GM19463 (cell line): ENCODE measurements around the gene TMOD1.

ENCODE experiments used
- ATAC-seq: cut with Tn5 transposase; IDR thresholded peaks from one replicate; pipeline ENCODE4 v1.9.1; 2021; ENCODE audit warnings: mild to moderate bottlenecking, moderate library complexity; ENCODE audit not compliant: unreplicated experiment

TMOD1 gene

DNA sequence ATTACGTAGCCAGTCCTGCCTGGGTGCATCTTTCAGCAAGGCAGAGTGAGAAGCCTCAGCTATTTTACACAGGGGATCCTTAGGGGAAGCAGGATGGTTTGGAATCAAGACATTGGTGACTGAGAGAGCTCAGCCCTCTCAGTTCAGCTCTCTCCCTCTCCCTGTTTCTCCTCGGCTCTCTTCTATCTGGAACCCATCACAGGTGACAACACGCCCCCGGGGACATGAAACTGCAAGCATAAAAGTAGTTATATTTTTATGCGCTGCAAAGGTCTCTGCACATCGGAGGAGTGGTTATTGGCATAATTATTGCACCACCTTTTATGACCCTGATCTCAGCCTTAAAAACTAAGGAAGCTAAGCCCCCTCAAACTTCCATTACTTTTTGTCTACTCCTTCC is 14.2 kb downstream of the TMOD1 start:
- ATAC-seq = no peak

DNA sequence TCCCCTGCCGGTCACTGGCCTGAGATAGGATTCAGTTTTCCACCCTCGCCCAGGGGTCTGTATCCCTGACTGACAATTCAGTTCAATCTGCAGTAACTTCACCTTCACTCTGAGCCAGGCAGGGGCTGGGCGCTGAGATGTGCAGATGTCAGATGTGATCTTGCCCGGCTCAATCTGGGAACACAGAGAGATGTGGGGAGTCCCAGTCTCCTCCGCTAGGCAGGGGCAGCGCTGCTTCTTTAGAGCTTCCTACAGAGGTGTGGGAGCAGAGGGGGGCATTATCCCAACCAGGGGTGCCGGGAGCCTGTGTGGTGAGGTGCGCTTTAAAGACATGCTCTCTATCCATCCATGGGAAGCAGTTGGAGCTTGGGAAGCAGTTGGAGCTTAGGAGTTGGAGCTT is 14.6 kb downstream of the TMOD1 start:
- ATAC-seq = no peak

DNA sequence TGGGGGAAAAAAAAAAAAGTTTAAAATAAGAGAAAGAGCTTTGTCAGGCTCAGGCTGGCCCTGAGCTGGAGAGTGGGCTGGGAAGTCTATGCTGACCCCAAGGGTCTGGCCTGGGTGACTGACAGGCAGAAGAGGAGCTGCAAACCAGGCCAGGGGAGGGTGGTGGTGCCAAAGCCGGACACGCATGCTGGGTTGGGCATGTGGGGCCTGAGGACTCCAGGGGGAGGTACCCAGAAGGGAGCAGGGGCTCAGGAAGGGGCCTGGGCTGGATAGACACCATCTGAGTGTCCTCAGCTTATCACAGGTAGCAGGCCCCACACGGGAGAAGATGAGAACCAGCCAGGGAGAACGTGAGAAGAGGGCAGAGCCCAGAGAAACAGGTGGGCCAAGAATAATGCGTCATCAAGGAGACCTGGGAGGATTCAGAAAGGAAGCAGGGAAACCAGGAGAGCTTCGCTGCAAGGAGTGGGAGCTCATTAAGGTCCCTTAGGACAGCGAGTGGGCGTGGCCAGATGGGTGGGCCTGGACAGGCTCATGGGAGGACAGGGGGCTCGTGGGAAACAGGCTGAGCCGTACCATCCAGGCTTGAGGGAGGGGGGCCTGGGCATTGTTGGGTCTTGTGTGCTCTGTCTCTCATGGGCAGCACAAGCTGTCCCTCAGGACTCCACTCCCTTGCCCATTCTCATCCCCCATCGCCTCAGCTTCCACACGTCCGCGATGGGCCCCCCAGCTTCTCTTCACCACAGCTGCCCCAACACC is 16.0 kb downstream of the TMOD1 start:
- ATAC-seq = no peak

DNA sequence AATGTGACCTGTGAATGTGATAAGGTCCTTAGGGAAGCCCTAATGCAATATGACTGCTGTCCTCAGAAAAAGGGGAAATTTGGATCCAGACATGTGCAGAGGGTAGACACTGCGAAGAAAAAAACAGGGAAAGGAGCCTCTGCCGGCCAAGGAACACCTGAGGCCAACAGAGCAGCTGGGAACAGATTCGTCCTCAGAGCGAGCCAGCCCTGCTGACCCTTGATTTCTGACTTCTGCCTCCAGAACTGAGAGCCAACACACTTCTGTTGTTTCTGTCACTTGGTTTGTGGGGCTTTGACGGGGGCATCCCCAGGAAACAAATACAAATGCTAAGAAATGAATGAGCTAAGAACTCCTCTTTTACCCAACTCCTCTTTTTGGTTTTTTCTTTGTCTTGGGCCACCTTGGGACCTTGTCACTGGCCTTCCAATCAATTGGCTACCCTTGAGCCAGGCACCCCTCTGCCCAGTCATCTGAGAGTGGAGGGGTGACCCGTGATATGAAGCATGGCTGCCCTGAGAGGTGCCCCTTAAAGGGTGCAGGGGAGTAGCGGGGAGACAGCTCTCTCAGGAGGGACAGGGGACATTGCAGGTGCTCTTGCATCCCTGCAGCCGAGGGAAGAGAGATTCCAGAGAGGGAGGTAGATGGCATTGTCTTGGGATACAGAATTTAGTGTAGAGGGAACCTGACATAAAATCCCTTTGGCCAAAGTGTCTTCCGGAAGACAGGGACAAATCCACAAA is 16.9 kb downstream of the TMOD1 start:
- no peak for ATAC-seq

DNA sequence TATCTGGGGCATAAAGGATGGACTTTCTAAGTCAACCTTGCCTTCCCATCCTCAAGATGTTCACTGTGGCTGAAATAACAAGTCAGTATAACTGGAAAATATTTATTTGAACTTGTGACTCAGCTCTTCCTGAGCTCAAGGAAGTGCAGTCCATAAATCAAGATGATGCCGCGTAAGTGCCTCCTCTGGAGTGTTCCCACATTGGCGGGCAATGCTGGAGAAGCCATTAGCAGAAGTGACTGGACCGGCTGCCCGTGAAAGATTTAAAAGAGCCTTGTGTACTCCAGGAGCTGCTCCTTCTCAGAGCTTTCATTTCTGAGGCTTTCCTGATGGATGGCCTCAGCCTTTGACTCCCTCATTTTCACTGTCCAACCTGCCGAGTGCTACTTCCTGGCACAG is 17.4 kb downstream of the TMOD1 start:
- no peak for ATAC-seq

DNA sequence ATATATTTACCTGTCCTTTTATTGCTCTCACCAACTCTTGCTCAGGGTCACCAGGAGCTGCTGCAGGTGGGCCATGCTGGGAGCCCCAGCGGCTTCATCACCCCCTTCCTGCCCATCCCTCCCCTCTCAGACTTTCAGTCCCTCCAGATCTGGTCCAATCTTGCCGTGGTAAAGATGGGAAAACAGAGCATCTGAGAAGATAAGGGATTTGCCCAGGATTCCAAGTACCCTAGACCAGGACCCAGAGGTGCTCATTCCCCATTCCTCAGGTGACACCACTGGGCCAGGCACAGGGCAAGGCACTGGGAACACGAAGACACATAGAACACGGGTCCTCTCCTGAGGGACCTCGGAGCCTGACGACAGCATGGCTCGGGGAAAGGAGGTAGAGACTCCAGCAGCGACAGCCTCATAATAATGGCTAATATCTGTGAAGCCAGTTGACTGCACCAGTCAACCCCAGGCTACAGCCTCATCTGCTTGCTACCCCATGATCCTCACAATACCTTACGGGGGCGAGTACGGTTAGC is 18.0 kb downstream of the TMOD1 start:
- ATAC-seq = no peak

DNA sequence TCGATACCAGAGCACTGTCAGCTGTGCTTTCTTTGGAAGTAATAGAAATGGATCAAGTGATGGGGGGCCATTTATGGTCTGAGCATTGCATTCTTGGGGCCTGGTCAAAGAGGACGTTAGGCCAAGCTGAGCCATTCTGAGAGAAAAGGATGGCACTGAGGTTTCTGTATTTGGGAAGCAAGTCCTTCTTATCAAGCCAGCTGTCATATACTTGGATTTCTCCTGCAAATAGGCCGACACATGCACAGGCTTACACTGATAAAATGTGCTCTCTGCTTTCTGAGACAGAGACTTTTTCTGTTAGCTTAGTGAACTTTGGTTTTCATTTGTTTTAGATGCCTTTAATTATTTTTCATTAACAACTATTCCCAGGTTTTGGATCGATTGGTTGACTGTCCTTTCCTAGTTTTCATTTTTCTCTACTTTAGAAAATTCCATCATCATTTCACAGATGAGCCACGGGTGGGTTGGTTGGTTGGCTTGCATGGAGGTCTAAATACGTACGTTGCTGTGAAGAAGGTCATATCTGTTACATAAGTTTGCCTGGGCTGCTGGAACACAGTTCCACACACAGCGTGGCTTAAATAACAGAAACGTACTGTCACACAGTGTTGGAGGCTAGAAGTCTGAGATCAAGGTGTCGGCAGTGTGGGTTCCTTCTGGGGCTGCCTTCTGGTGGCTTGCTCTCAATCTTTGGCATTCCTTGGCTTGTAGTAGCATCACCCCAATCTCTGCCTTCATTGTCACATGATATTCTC is 20.3 kb downstream of the TMOD1 start:
- ATAC-seq = no peak

DNA sequence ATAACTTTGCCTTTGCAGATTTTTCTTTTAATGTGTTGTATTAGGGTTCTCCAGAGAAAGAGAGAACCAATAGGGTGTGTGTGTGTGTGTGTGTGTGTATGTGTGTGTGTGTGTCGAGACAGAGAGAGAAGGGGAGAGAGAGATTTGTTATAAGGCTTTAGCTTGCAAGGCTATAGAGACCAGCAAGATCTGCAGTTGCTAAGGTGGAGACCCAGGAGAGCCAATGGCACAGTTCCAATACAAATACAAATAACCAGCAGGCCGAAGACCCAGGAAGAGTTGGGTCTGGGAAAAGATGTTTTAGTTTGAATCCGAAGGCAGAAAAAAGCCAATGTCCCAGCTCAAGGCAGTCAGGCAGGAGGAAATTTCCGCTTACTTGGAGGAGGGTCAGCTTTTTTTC is 23.0 kb downstream of the TMOD1 start:
- no peak for ATAC-seq

DNA sequence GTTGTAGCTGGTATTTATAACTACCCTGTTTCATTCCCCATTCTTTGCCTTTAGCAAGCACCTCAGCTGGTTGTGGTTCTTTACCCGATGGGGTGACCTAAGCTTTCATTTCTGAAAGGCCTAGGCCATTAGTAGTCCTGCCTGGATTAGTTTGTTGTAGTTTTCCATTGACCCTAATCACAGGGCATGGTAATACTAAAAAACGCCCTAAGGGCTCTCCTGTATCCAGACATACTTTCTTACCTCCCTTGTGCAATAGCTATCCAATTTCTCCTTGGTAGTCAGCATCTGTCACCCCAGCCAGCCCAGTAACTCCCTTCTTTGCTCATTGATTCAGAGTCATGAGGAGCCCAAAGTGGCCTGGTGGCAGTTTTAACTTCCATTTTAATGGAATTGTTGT is 24.0 kb downstream of the TMOD1 start:
- ATAC-seq = no peak

DNA sequence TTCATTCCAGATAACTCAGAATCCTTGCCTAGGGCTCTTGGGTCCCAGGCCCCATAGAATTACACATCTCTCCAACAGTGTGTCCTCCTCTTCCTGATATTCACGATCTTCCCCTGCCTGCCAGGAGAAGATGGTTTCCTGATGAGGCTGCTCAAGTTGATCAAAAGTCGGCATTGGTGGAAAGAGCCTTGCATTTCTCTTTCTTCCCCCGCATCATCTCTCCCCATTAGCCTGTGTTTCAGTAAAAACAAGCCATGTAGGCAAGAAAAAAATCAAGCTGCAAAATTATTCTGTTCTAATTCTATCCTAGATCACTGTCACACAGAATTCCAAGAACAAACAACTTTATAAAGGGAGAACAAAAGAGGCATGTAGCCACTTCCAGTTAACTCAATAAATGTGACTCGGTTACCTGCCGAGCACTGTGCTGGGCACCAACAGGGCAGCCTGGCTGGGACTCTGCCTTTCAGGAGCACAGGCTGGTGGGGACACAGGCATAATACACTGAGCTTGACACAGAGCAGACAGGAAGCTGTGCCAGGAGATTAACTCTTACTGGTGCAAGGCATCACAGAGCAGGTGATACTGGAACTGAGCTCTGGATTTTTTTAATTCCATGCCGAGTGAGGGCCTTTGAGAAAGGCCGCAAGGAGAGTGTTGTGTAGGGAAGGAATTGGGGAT is 25.6 kb downstream of the TMOD1 start:
- ATAC-seq = no peak

DNA sequence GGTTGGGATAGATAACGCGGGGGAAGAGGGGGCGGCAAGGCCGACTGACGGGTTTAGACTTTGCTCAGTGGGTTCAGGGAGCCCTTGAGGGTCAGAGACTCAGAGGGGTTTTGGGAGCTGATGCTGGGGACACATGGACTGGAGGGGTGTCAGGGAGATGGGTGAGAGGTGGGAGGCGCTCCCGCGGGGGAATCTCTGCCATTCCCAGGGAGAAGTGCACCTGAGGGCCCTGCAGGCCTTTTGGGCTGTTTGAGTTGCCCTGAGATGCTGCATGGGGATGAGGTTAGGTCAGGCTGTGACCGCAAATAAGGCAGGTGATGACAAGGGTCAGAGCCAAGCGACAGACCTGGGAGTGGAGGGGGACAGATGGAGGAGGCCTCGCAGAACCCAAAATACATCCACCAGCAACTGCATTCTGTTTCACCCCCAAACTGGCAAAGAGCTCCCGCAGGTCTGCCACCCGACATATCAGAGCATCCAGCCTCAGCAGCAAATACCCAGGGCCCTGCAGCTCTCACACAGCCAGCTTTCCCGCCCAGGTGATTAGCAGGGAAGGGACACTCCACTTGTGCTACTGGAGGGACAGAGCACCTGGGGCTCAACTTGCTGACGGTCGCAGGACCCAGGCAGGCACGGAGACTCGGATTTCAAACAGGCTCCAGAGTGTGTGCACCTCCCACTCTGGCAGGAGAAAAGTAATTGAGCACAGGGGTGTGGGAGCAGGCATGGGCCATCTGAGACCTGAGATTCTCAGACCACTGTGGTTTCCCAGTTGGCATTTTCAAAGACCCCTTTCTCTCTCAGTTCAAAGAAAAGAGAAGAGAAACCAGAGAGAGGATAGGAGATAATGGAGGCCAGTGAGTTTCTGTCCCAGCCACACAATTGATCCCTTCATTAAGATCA is 26.4 kb downstream of the TMOD1 start:
- peak; percentile 26 for ATAC-seq

DNA sequence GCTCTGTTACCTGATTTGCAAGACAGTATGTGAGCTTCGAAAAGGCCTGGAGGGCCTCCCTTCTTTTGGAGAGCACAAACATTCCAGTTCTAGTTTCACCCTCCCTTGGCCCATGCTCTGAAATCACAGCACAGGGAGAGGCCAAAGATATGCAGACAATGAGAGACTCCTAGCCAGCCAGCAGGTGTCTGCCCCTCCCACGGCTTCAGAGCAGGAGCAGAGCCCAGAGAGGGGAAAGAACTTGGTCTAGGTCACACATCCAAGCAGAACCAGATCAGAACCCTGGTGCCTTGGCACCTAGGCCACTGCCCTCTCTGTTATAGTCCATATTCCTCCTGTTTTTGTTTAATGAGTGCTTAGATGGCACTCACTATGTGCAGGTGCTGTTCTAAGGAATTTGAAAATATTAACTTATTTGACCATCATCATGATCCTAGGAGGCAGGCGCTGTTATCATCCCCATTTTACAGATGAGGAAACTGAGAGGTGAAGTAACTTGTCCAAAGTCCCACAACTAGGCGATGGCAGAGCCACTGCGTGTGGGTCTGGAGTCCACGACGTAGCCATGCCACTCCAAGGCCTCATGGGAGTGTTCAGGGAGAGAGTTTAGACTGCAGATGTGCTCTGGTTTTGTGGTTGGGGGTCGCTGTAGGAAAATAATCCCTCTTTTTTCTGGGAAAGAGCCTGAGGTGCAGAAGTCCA is 27.2 kb downstream of the TMOD1 start:
- peak; percentile 42 for ATAC-seq

DNA sequence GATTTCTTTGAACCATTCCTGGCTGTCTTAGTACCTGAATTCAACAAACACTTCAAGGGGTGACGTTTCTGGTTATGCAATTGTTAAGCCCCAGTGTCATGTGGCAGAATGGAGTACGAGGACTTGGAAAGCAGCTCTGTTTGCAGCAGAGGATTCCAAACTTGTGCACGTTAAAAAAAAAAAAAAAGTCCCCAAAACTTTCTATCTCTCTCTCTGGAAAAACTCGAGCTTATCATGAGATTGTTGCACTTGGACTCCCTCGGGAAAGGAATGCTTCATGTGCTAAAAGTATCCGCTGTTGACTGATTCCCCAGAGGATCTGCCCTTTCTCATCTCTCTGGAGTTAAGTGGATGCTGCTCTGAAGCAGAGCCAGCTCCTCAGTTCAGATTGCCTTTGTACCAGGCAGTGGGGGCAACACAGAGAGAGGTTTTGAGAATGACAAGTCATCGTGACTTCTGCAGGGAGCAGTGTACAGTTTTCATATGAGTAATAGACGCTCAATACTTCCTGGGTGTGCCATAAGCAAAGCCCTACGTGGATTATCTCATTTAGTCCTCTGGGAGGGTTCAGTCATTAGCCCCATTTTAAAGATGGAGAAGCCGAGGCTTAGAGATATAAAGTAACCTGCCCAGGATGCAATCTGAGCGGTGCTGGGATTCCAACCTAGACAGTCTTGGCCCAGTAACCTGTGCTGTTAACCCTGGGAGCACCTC is 28.1 kb downstream of the TMOD1 start:
- peak; percentile 84 for ATAC-seq

DNA sequence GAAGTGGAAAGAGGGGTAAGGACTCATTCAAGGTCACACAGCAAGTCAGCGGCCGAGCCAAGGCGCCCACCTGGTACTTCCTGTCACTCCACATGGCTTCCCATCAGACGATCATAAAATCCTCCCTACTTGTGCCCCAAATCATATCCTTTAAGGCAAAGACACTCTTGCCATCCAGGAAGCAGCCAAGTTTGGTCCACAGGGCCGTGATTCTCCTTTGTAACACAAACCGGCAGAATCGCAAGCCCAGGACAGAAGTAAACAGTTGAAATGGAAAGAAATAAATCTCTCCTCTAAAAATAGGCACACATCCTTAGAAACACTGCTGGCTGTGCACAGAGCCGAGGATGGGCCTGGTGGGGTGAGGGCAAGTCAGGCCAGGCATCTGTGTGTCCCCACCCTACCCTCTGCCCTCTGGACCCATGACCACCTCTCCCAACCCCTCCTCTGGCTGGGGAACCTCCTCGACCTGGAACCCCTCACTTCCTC is 30.5 kb downstream of the TMOD1 start:
- ATAC-seq = no peak

DNA sequence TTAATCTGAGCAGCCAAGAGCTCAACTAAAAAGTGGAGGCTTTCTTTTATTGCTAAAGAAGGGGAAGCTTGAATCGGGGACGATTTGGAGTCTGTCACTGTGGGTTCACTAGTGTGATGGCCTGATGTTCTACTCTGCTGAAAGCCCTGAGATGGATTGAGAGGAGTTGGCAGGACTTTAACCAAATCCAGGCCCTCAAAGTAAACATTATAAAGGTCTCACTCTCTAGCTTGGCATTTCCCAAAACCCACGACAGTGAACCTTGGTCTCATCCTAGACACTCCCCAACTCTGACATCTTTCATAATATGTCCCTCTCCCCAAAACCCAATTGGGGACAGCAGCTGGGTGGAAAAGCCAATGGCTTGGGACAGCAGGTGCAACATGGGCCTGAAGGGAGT is 32.7 kb downstream of the TMOD1 start:
- no peak for ATAC-seq

DNA sequence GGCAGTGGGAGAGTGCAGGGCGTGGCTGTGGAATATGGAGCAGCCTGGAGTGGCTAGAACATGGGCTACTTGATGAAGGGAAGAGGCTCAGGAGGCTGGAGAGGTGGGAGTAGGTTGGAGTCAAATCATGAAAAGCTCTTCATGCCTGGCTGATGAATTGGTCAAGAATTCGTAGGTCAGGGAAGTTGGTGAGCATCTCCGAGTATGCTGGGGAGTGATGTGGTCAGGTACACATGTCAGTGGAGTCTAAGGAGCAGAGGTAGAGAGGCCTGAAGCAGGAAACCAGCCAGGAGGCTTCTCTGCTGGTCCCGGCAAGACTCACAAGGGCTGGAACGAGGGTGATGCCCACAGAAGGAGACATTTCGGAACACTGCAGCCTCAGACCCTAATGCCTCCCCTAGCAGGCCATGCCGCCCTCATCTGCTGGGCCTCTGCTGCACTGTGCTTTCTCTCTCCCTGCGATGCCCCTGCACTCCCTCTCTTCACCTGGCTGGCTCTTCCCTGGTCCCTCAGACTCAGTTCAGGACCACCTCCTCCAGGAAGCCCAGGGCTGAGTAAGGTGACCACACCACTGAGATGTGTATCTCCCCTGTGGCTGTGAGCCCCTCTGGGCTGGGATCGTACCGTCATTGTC is 33.6 kb downstream of the TMOD1 start:
- ATAC-seq = no peak

DNA sequence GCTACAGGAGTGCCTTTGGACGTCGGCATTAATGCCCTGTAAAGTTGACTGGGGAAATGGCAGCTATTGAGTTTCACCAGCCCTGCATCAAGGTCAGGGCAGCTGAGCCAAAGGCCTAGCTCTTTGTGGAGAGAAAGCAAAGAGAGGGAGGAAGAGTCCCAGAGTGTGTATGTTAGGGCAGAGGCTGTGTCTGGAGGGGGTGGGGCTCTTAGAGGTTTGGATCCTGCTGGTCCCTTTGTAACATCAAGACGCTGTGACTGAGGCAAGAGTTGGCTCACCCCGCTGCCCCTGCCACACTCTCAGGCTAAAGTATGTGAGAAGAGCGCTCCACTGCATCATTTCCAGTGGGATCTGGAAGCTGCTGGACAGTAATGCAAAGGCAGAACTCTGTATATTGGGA is 34.3 kb downstream of the TMOD1 start:
- no peak for ATAC-seq

DNA sequence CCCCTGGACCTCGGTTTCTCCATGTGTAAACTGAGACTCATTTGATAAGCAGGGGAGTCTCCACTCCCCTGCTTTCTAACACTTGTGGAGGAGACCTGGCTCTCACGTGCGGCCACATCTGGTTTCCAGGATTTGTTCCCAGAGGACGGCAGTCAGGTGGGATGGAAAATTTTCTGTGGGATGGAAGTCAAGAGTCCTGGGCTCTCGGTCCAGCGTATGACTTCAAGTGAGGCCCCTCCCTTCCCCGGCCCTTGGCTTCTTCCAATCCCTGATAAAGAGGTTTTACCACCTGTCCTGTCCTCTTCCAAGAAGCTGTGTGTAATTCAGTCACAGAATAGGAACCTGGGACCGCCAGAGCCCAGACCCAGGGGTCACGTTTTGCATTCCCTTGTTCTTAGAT is 35.0 kb downstream of the TMOD1 start:
- ATAC-seq = no peak
